Spleen (tissue), 7 donors: ENCODE results near the gene WSCD2.

Experiments
- CTCF ChIP-seq, 11 experiments: fragments of 200-600 bp in 7 of 11; fragments of 450-650 bp in 4 of 11; sonication (generic) in 4 of 11; IDR thresholded peaks in 8 of 11; conservative IDR thresholded peaks in 3 of 11; 1 replicate in 7 of 11; 2 replicates in 4 of 11; pipeline versions ENCODE4 v1.4.0 to v1.8.0; 2016 to 2021; ENCODE audit warnings: antibody characterized with exemption in 11 of 11, inconsistent platforms in 4 of 11, mild to moderate bottlenecking in 1 of 11
- POLR2A ChIP-seq, 3 donors: fragments of 450-650 bp; IDR thresholded peaks; one replicate each; pipeline ENCODE4 v1.5.1; 2017; ENCODE audit warnings: antibody characterized with exemption in 3 of 3, mild to moderate bottlenecking in 1 of 3
- donor health status: DM: no; HTN: no; CAD: no; lungs with moderate emphysema.
- donor health status: DM: no; HTN: no; CAD: no.
- donor health status: DM: no; HTN: no; CAD: no.

GRCh38 chr12:108211157-108211556, 82.1 kb downstream of the WSCD2 start:
- no peak for TF ChIP-seq CTCF (IDR thresholded peaks at IDR 0.05 in 8 of 11, conservative IDR thresholded peaks at IDR 0.05 in 3 of 11)
- TF ChIP-seq POLR2A (IDR thresholded peaks at IDR 0.05): no peak
